Esophagus muscularis mucosa (tissue), 4 donors: ENCODE measurements around the gene FCAMR. TPM values are rescaled to one million over a fixed set of nuclear protein-coding genes. Genes with fewer than 3 reads are reported as not detected.

ENCODE experiments used
- DNase-seq: peaks from one replicate; pipeline ENCODE4 v3.0.0-alpha.2; 2017; ENCODE audit errors: extremely low spot score
- H3K27ac ChIP-seq, 4 donors: fragments of 200-600 bp; sonication (generic); replicated peaks in 1 of 4; 1 replicate in 3 of 4; 2 replicates in 1 of 4; pipeline ENCODE4 v1.5.1; 2016 to 2019; ENCODE audit warnings: mild to moderate bottlenecking in 1 of 4
- H3K27me3 ChIP-seq, 4 donors: fragments of 200-600 bp; sonication (generic); one replicate each; pipeline versions ENCODE4 v1.5.1 to v1.6.0; 2016 to 2019
- H3K36me3 ChIP-seq, 4 donors: fragments of 200-600 bp; sonication (generic); one replicate each; pipeline ENCODE4 v1.5.1; 2016 to 2019
- H3K4me1 ChIP-seq, 4 donors: fragments of 200-600 bp; sonication (generic); one replicate each; pipeline ENCODE4 v1.5.1; 2016 to 2019
- H3K4me3 ChIP-seq, 4 donors: fragments of 200-600 bp; sonication (generic); 1 replicate in 2 of 4; 2 replicates in 2 of 4; pipeline ENCODE4 v1.5.1; 2016 to 2019; ENCODE audit warnings: mild to moderate bottlenecking in 4 of 4, moderate library complexity in 1 of 4
- H3K9me3 ChIP-seq, 4 donors: fragments of 200-600 bp; sonication (generic); 1 replicate in 3 of 4; 2 replicates in 1 of 4; pipeline ENCODE4 v1.5.1; 2016 to 2019
- CTCF ChIP-seq, 3 experiments: fragments of 200-600 bp in 2 of 3; fragments of 450-650 bp in 1 of 3; sonication (generic) in 2 of 3; IDR thresholded peaks; one replicate each; pipeline ENCODE4 v1.5.1; 2017 to 2019; ENCODE audit warnings: antibody characterized with exemption in 3 of 3, mild to moderate bottlenecking in 2 of 3, moderate library complexity in 1 of 3
- EP300 ChIP-seq: sonication (generic); formaldehyde crosslinking; IDR thresholded peaks from one replicate; pipeline ENCODE4 v1.6.1; 2017; ENCODE audit warnings: antibody characterized with exemption
- POLR2A ChIP-seq: fragments of 450-650 bp; IDR thresholded peaks from one replicate; pipeline ENCODE4 v1.6.1; 2017; ENCODE audit warnings: antibody characterized with exemption, moderate library complexity, mild to moderate bottlenecking, low read depth
- POLR2AphosphoS5 ChIP-seq, 2 donors: sonication (generic); formaldehyde crosslinking; IDR thresholded peaks; one replicate each; pipeline ENCODE4 v1.6.1; 2017; ENCODE audit warnings: antibody characterized with exemption in 2 of 2
- WGBS: methylation state at CpG from one replicate; pipeline ENCODE4 v1.1.5; 2018; 5-methylcytosine and 5-hydroxymethylcytosine counted together
- intact Hi-C: fragments of 100-400 bp; cut with DNase I; formaldehyde crosslinking; loops from one replicate; pipeline ENCODE4 v1.15.1; 2023
- total RNA-seq, 4 donors: library from RNA; depleted of rRNA; stranded (reverse); fragments of >200 nt; gene quantifications; one replicate each; pipeline versions ENCODE4 v1.1.0 to v1.2.1, GENCODE V29; 2016

FCAMR gene
- total RNA-seq, 4 donors from 2014 or later = not detected

- no peaks in the 10 kb centered on the region for H3K9me3 ChIP-seq
- no peaks in the 10 kb centered on the region for H3K36me3 ChIP-seq
- peaks cover 0 to 3% (median 0%) of the 10 kb centered on the region in 4 donors for H3K27me3 ChIP-seq
- peaks cover 0 to 4% (median 2%) of the 10 kb centered on the region in 4 donors for H3K4me1 ChIP-seq
- TF ChIP-seq POLR2A (no peak), CTCF (IDR thresholded peaks at IDR 0.05) (no peak), EP300 (no peak), POLR2AphosphoS5 (IDR thresholded peaks at IDR 0.05) (no peak)
- H3K4me3 ChIP-seq = no peak overlapping the region
- no peak for DNase-seq
- intact Hi-C loops = no loop called here
- no peak overlapping the region for H3K27ac ChIP-seq
- WGBS = 72% methylated on average over 3 of the region's 3 CpGs
These were observed 36.7 kb upstream of the FCAMR start for GRCh38 chr1:207006914-207007313.

- H3K9me3 ChIP-seq = no peaks in the 10 kb centered on the region
- H3K4me1 ChIP-seq = peaks cover 0 to 4% (median 2%) of the 10 kb centered on the region in 4 donors
These were observed 35.8 kb upstream of the FCAMR start for GRCh38 chr1:207006083-207006482.

GRCh38 chr1:207004931-207005830 lies 34.9 kb upstream of the FCAMR start:
- H3K36me3 ChIP-seq = no peaks in the 10 kb centered on the region
- peaks cover 0 to 3% (median 0%) of the 10 kb centered on the region in 4 donors for H3K27me3 ChIP-seq
- H3K27ac ChIP-seq = no peak overlapping the region
- no peak for DNase-seq
- no peak for TF ChIP-seq EP300
- no peak for TF ChIP-seq POLR2AphosphoS5 (IDR thresholded peaks at IDR 0.05)
- TF ChIP-seq CTCF (IDR thresholded peaks at IDR 0.05) = peak in 2 of 3 experiments; percentile 39 to 60
- H3K4me1 ChIP-seq = peaks cover 0 to 4% (median 2%) of the 10 kb centered on the region in 4 donors
- 49% methylated on average over 9 of the region's 9 CpGs for WGBS
- intact Hi-C loops = no loop called here
- H3K4me3 ChIP-seq = no peak overlapping the region
- no peaks in the 10 kb centered on the region for H3K9me3 ChIP-seq

More at GRCh38 chr1:207006083-207006482, 35.8 kb upstream of the FCAMR start:
- Histone ChIP-seq H3K27ac (no peak overlapping the region), H3K27me3 (peaks cover 0 to 3% (median 0%) of the 10 kb centered on the region in 4 donors), H3K36me3 (no peaks in the 10 kb centered on the region), H3K4me3 (no peak overlapping the region)
- WGBS = 91% methylated on average over 3 of the region's 3 CpGs
- no peak for DNase-seq
- intact Hi-C loops = no loop called here
- TF ChIP-seq POLR2A (no peak), EP300 (no peak), POLR2AphosphoS5 (IDR thresholded peaks at IDR 0.05) (no peak), CTCF (IDR thresholded peaks at IDR 0.05) (no peak)

GRCh38 chr1:207003210-207003609 lies 33.0 kb upstream of the FCAMR start:
- TF ChIP-seq CTCF (IDR thresholded peaks at IDR 0.05) (no peak), EP300 (no peak), POLR2AphosphoS5 (IDR thresholded peaks at IDR 0.05) (no peak), POLR2A (no peak)
- H3K9me3 ChIP-seq = no peaks in the 10 kb centered on the region
- no peak overlapping the region for H3K4me3 ChIP-seq
- no peaks in the 10 kb centered on the region for H3K36me3 ChIP-seq
- H3K4me1 ChIP-seq = peaks cover 0 to 4% (median 2%) of the 10 kb centered on the region in 4 donors
- no peak for DNase-seq
- H3K27ac ChIP-seq = no peak overlapping the region
- intact Hi-C loops = no loop called here
- 89% methylated on average over 4 of the region's 4 CpGs for WGBS
- peaks cover 0 to 3% (median 0%) of the 10 kb centered on the region in 4 donors for H3K27me3 ChIP-seq
